K562 (cell line): ENCODE results near the gene ACTL10. TPM values are rescaled to one million over a fixed set of nuclear protein-coding genes. Genes with fewer than 3 reads are reported as not detected.

ENCODE experiments used
- ATAC-seq: fragments of 200-7000 bp; cut with Tn5 transposase; 3 replicates; pipeline ENCODE4 v1.9.1; 2020; ENCODE audit warnings: moderate library complexity
- BruUV-seq: library from RNA; stranded (reverse); fragments of 400-500 nt; replicated peaks from 2 replicates; lab custom pipeline; 2021; lab: Mats Ljungman, UMichigan
- CTCF ChIA-PET: fragments of 300-600 bp; formaldehyde crosslinking; extraction: SDS; loops from one replicate; lab custom pipeline; 2021; ENCODE audit warnings: low intra/inter-chr PET ratio; lab: Yijun Ruan, JAX
- POLR2A ChIA-PET: fragments of 300-600, 350-650 bp; sonication (Branson Sonifier 250); formaldehyde crosslinking; extraction: SDS; loops from one replicate; lab custom pipeline; 2021; ENCODE audit warnings: antibody characterized with exemption, inconsistent platforms; lab: Yijun Ruan, JAX
- DNase-seq, 4 experiments: peaks; one replicate each; pipeline versions ENCODE4 v3.0.0 to v3.0.0-alpha.2; 2011 to 2018; ENCODE audit warnings: low spot score in 3 of 4, mixed read lengths in 3 of 4; ENCODE audit errors: extremely low read depth in 1 of 4
- FAIRE-seq: peaks from 2 replicates; lab custom pipeline; 2011; peaks lifted over from hg19 to GRCh38; lab: Jason Lieb, UNC
- H2AFZ ChIP-seq: 2 replicates; pipeline ENCODE4 v1.6.0; 2011; ENCODE audit warnings: low read depth, low read length, control low read depth, inconsistent platforms
- H3K27ac ChIP-seq: fragments of 200-600 bp; 3 replicates; pipeline ENCODE4 v1.8.0; 2011; ENCODE audit warnings: low read depth, mild to moderate bottlenecking, control low read depth, inconsistent platforms, low read length, moderate library complexity, mixed read lengths; ENCODE audit errors: extremely low read depth
- H3K27me3 ChIP-seq, 2 experiments: fragments of 300-600 bp in 1 of 2; 2 replicates in 1 of 2; 3 replicates in 1 of 2; pipeline versions ENCODE4 v1.6.0 to v1.8.0; 2011; ENCODE audit warnings: inconsistent platforms in 2 of 2, low read length in 2 of 2, mild to moderate bottlenecking in 1 of 2, mixed read lengths in 1 of 2, moderate library complexity in 1 of 2; ENCODE audit not compliant: control insufficient read depth in 2 of 2, insufficient read depth in 2 of 2
- H3K36me3 ChIP-seq: fragments of 300-600 bp; 3 replicates; pipeline ENCODE4 v1.8.0; 2011; ENCODE audit warnings: mild to moderate bottlenecking, low read length, inconsistent platforms; ENCODE audit not compliant: control insufficient read depth, insufficient read depth
- H3K4me1 ChIP-seq, 2 experiments: fragments of 200-600 bp in 1 of 2; replicated peaks in 1 of 2; 2 replicates in 1 of 2; 3 replicates in 1 of 2; pipeline versions ENCODE4 v1.5.1 to v1.8.0; 2011; ENCODE audit warnings: inconsistent platforms in 2 of 2, low read length in 2 of 2, mild to moderate bottlenecking in 1 of 2, mixed read lengths in 1 of 2, moderate library complexity in 1 of 2; ENCODE audit not compliant: control insufficient read depth in 2 of 2, insufficient read depth in 2 of 2
- H3K4me2 ChIP-seq: 2 replicates; pipeline ENCODE4 v1.6.1; 2011; ENCODE audit warnings: low read length, control low read depth, inconsistent platforms, mixed read lengths; ENCODE audit not compliant: insufficient read depth
- H3K4me3 ChIP-seq: fragments of 200-600 bp; sonication (generic), shearing (Covaris generic); 2 replicates; pipeline ENCODE4 v1.5.1; 2016; ENCODE audit warnings: control low read depth, inconsistent platforms
- H3K79me2 ChIP-seq: fragments of 200-600 bp; 3 replicates; pipeline ENCODE4 v1.8.0; 2011; ENCODE audit warnings: low read length, inconsistent platforms; ENCODE audit not compliant: control insufficient read depth, insufficient read depth
- H3K9ac ChIP-seq, 2 experiments: 2 replicates each; pipeline versions ENCODE4 v1.6.0 to v1.6.1; 2011; ENCODE audit warnings: low read depth in 2 of 2, low read length in 2 of 2, control low read depth in 1 of 2, inconsistent platforms in 1 of 2, mild to moderate bottlenecking in 1 of 2, mixed read lengths in 1 of 2; ENCODE audit not compliant: insufficient read depth in 1 of 2
- H3K9me1 ChIP-seq: one replicate; pipeline ENCODE4 v1.6.0; 2011; ENCODE audit warnings: inconsistent platforms, mild to moderate bottlenecking, low read length, moderate library complexity; ENCODE audit not compliant: control insufficient read depth, insufficient read depth
- H3K9me3 ChIP-seq: replicated peaks from 2 replicates; pipeline ENCODE4 v1.5.1; 2011; ENCODE audit warnings: low read depth, low read length, inconsistent platforms; ENCODE audit not compliant: control insufficient read depth, insufficient read depth
- H4K20me1 ChIP-seq: replicated peaks from 2 replicates; pipeline ENCODE4 v1.6.1; 2011; ENCODE audit warnings: low read length, inconsistent platforms, mixed read lengths; ENCODE audit not compliant: control insufficient read depth, insufficient read depth
- C11orf30 ChIP-seq: fragments of 450-650 bp; IDR thresholded peaks from 2 replicates; pipeline ENCODE4 v1.6.1; 2016; ENCODE audit warnings: low read depth, mild to moderate bottlenecking
- POLR2A ChIP-seq: fragments of 450-650 bp; conservative IDR thresholded peaks from 2 replicates; pipeline ENCODE4 v1.6.1; 2016
- SMC3 ChIP-seq: conservative IDR thresholded peaks from 2 replicates; pipeline ENCODE4 v1.6.1; 2011; ENCODE audit warnings: low read depth, low read length, improper control_type of control experiment; ENCODE audit not compliant: insufficient read depth
- USF2 ChIP-seq: sonication (generic); formaldehyde crosslinking; IDR thresholded peaks from 2 replicates; pipeline ENCODE4 v1.5.0; 2020; ENCODE audit warnings: missing genetic modification reagents
- ZNF316 ChIP-seq: fragments of 450-650 bp; IDR thresholded peaks from 2 replicates; pipeline ENCODE4 v1.6.1; 2016
- WGBS: fragments of 100-300 bp; shearing (Covaris generic); methylation state at CpG from one replicate; pipeline ENCODE4 v1.1.6; 2016; ENCODE audit warnings: low coverage, mixed read lengths; ENCODE audit not compliant: insufficient coverage; ENCODE audit errors: missing lambda C conversion rate; 5-methylcytosine and 5-hydroxymethylcytosine counted together
- in situ Hi-C: fragments of 300-500 bp; cut with MboI; formaldehyde crosslinking; loops from 4 replicates; pipeline ENCODE4 v1.15.0; 2018; ENCODE audit warnings: inconsistent platforms, mixed read lengths
- intact Hi-C: fragments of 100-400 bp; cut with micrococcal nuclease; formaldehyde crosslinking; loops from 2 replicates; pipeline ENCODE4 v1.14.2; 2022
- polyA plus RNA-seq, 8 experiments: library from polyadenylated mRNA; depleted of rRNA in 4 of 8; stranded (reverse) in 5 of 8; unstranded in 3 of 8; fragments of >200 nt; fragmentation: Nextera tagmentation in 2 of 8; fragmentation: Illumina TruSeq in 1 of 8; extraction: Ambion mirVana in 2 of 8; extraction: Trizol in 1 of 8; gene quantifications; 2 replicates each; pipeline versions ENCODE4 v1.2.1 to v1.2.3, GENCODE V29; 2011 to 2014; ENCODE audit warnings: inconsistent platforms in 1 of 8, missing spikeins in 1 of 8
- total RNA-seq, 7 experiments: library from RNA; depleted of rRNA in 6 of 7; stranded (reverse); fragments of >200 nt in 6 of 7; fragmentation: Illumina TruSeq in 2 of 7; extraction: Trizol in 2 of 7; gene quantifications; 2 replicates each; pipeline versions ENCODE4 v1.2.1 to v1.2.3, GENCODE V29; 2011 to 2021; ENCODE audit warnings: low replicate concordance in 1 of 7

ACTL10 gene
- total and polyA plus RNA-seq, 9 of the 15 experiments (the other 6 are each of a cell fraction or from before 2014, with no cell fraction given), result 0.07 to 0.14 TPM; not detected in 7

DNA sequence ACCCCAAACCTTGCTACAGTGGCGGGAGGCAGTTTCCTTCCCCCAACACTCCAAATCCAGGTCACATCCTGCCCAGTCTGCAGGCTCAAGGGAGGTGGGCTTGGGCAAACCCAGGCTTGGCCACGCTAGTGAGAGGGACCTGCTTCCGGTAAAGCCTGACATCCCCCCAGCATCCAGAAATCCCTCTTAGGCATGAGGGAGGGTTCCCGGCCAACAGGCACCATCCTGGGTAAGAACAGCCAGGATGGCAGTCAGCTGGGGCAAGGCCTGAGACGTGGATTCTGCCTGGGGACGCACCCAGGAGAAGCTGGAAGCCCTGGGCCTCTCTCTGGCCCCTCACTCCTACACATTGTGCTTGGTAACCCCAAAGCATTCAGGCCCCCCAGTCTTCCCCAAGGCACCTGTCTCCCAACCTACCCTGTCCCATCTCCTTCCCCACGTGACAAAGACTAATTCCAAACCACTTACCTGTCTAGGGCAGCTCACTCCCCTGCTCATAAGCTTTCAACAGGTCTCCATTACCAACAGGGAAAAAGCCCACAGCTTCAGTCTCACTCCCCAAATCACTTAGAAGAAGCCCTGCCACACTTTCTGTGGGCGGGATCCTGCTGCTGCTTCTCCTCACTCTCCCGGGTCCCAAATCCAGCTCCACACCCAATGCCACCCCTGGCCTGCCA lies 2.5 kb upstream of the ACTL10 start (continued):
- peak; percentile 28 for TF ChIP-seq USF2 (CRISPR knock-in tag)

GRCh38 chr20:33664762-33665144 lies 2.0 kb upstream of the ACTL10 start:
- H3K4me1 ChIP-seq, result peaks cover 21 to 66% of the 10 kb centered on the region in 2 experiments; a peak in 4 of 5 replicates
- FAIRE-seq, result peak; percentile 82
- TF ChIP-seq SMC3 (no peak), POLR2A (0 out of 2 replicates have a peak, but pooled peaks have one; percentile 24), ZNF316 (peak; percentile 74), C11orf30 (peak; percentile 57)
- TF ChIP-seq, all 486 proteins: peak for 3
- no peak overlapping the region for H3K4me3 ChIP-seq
- peaks cover 18% of the 10 kb centered on the region for H3K79me2 ChIP-seq
- DNase-seq (peak in 2 of 4 experiments; percentile 31 to 37), ATAC-seq (no peak)
- intact Hi-C loops, result no loop called here
- no peaks in the 10 kb centered on the region for H3K9me1 ChIP-seq
- no peak overlapping the region for H3K27ac ChIP-seq
- H2AFZ ChIP-seq, result no peak overlapping the region
- peak overlapping the region in 1 of 2 experiments; percentile 90; a peak in 2 of 4 replicates for H3K9ac ChIP-seq
- ChIA-PET POLR2A (interaction anchor here (0.6 to 5.4 kb wide), 8 partner anchors 8 to 162 kb away, joined by 3 to 51 read pairs (median 6); partner anchors contain the start of gene PXMP4), CTCF (no interaction called here)
- in situ Hi-C loops, result loop anchor here (5.0 kb wide), 1 partner anchor 63 kb away; no protein-coding TSS in a partner anchor
- H3K4me2 ChIP-seq, result peak overlapping the region; percentile 85; the same call in 1 of the 2 replicates
- no peaks in the 10 kb centered on the region for H3K9me3 ChIP-seq
- peaks cover 45% of the 10 kb centered on the region; the same call in 2 of the 3 replicates for H3K36me3 ChIP-seq
- WGBS, result 100% methylated on average over 2 of the region's 2 CpGs
- no TSS peak for BruUV-seq
- peaks cover 11% of the 10 kb centered on the region; the same call in 1 of the 2 replicates for H4K20me1 ChIP-seq
- H3K27me3 ChIP-seq, result no peaks in the 10 kb centered on the region
